Pancreas (tissue), 10 donors: ENCODE measurements around the gene CEP152. TPM values are rescaled to one million over a fixed set of nuclear protein-coding genes. Genes with fewer than 3 reads are reported as not detected.

ENCODE experiments used
- ATAC-seq, 4 donors: fragments of 200-7000 bp; cut with Tn5 transposase; one replicate each; pipeline versions ENCODE4 v1.8.0 to v1.9.1; 2020; ENCODE audit warnings: mild to moderate bottlenecking in 4 of 4, moderate library complexity in 4 of 4
- DNase-seq, 6 donors: peaks; one replicate each; pipeline ENCODE4 v3.0.0-alpha.2; 2020
- FAIRE-seq: peaks from 2 replicates; lab custom pipeline; 2012; peaks lifted over from hg19 to GRCh38; lab: Jason Lieb, UNC
- H3K27ac ChIP-seq, 4 donors: fragments of 200-600 bp; sonication (generic); 1 replicate in 3 of 4; 2 replicates in 1 of 4; pipeline versions ENCODE4 v1.5.0 to v1.8.0; 2020
- H3K27me3 ChIP-seq, 4 donors: fragments of 200-600 bp; one replicate each; pipeline ENCODE4 v1.8.0; 2021
- H3K36me3 ChIP-seq, 3 donors: fragments of 200-600 bp; sonication (generic) in 1 of 3; one replicate each; pipeline versions ENCODE4 v1.5.0 to v1.8.0; 2020 to 2021
- H3K4me1 ChIP-seq, 3 donors: fragments of 200-600 bp; one replicate each; pipeline ENCODE4 v1.8.0; 2021
- H3K4me3 ChIP-seq, 4 donors: fragments of 200-600 bp; sonication (generic) in 2 of 4; one replicate each; pipeline versions ENCODE4 v1.5.0 to v1.8.0; 2020 to 2021
- H3K9me3 ChIP-seq, 4 donors: fragments of 200-600 bp; one replicate each; pipeline ENCODE4 v1.8.0; 2021
- WGBS, 2 donors: extraction: QIAGEN DNeasy Blood & Tissue Kit; methylation state at CpG; one replicate each; pipeline ENCODE4 v1.1.7; 2013; 5-methylcytosine and 5-hydroxymethylcytosine counted together
- intact Hi-C, 3 donors: fragments of 100-400 bp; cut with DNase I; formaldehyde crosslinking; loops; one replicate each; pipeline versions ENCODE4 v1.11.1 to v1.14.2; 2022
- polyA plus RNA-seq, 2 donors: library from polyadenylated mRNA; stranded (reverse); fragments of 200-250 nt; gene quantifications; one replicate each; pipeline ENCODE4 v1.2.3, GENCODE V29; 2013
- total RNA-seq, 6 donors: library from RNA; stranded (reverse); fragmentation: NEBNext Ultra II Directional in 4 of 6; extraction: Animal tissue kit (Norgen Biotek cat#: 25700) in 4 of 6; gene quantifications; one replicate each; pipeline versions ENCODE4 v1.2.1 to v1.2.4, GENCODE V29; 2021 to 2023
- TF ChIP-seq, protein P1 (sequence below), 4 donors: fragments of 200-600 bp; sonication (generic) in 3 of 4; IDR thresholded peaks; one replicate each; pipeline versions ENCODE4 v1.5.0 to v1.8.0; 2021; ENCODE audit warnings: antibody characterized with exemption in 4 of 4
- donor health status: healthy with polysubstance abuse.
- donor health status: DM: no; HTN: no; CAD: no; lungs with moderate emphysema.
- donor health status: DM: no; HTN: no; CAD: no.
- donor health status: control.
- donor health status: control.
- donor health status: Bipolar disorder and iron deficiency.
- donor health status: DM: yes; HTN: yes; CAD: no.
- donor health status: DM: no; HTN: no; CAD: no.
- donor health status: DM: no; HTN: no; CAD: no.
- donor health status: DM: yes; HTN: yes; CAD: no.

Gene CEP152
- total and polyA plus RNA-seq, 8 donors: 1.3 to 8.0 (median 2.5) TPM

DNA sequence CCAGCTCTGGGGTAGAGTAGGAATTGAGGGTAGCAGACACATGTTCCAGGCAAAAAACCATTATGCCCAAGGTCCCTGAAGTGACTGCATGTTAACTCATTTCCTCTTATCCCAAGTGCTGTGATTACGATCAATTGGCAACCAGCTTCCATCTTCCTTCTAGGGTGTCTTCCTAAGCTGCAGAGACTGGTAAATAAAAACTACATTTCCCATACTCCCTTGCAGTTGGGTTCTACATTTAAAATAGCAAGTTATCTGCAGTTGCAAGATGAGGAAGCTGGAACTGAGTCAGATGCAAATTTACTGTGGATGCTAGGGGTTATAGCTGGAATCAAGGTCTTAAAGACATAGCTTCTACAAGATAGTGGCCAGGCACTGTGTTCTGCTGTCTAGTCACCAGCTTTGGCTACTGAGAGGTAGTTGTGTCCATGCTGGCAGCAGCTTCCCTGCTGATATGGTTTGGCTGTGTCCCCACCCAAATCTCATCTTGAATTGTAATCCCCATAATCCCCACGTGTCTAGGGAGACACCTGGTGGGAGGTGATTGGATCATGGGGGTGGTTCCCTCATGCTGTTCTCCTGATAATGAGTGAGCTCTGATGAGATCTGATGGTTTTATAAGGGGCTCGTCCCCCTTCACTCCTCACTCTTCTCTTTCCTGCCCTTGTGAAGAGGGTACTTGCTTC, 114.1 kb downstream of the CEP152 start:
- Histone ChIP-seq H3K27me3 (no peaks in the 10 kb centered on the region), H3K9me3 (no peaks in the 10 kb centered on the region), H3K4me3 (no peak overlapping the region), H3K36me3 (no peaks in the 10 kb centered on the region), H3K4me1 (no peaks in the 10 kb centered on the region), H3K27ac (no peak overlapping the region)
- TF ChIP-seq, protein P1, sequence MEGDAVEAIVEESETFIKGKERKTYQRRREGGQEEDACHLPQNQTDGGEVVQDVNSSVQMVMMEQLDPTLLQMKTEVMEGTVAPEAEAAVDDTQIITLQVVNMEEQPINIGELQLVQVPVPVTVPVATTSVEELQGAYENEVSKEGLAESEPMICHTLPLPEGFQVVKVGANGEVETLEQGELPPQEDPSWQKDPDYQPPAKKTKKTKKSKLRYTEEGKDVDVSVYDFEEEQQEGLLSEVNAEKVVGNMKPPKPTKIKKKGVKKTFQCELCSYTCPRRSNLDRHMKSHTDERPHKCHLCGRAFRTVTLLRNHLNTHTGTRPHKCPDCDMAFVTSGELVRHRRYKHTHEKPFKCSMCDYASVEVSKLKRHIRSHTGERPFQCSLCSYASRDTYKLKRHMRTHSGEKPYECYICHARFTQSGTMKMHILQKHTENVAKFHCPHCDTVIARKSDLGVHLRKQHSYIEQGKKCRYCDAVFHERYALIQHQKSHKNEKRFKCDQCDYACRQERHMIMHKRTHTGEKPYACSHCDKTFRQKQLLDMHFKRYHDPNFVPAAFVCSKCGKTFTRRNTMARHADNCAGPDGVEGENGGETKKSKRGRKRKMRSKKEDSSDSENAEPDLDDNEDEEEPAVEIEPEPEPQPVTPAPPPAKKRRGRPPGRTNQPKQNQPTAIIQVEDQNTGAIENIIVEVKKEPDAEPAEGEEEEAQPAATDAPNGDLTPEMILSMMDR (IDR thresholded peaks at IDR 0.05): no peak
- no peak for DNase-seq
- 39 to 43% methylated on average over 3 of the region's 3 CpGs for WGBS, 2 donors
- FAIRE-seq: no peak
- intact Hi-C loops: no loop called here
- no peak for ATAC-seq

GRCh38 chr15:48695827-48696573, 114.9 kb downstream of the CEP152 start:
- FAIRE-seq (no peak), ATAC-seq (no peak), DNase-seq (no peak)
- Histone ChIP-seq H3K36me3 (no peaks in the 10 kb centered on the region), H3K9me3 (no peaks in the 10 kb centered on the region), H3K4me3 (no peak overlapping the region), H3K27ac (no peak overlapping the region), H3K27me3 (no peaks in the 10 kb centered on the region), H3K4me1 (no peaks in the 10 kb centered on the region)
- WGBS, 2 donors: 65 to 69% methylated on average over 6 of the region's 6 CpGs
- TF ChIP-seq, protein P1 (IDR thresholded peaks at IDR 0.05): no peak
- intact Hi-C loops: no loop called here

GRCh38 chr15:48695088-48695826, 115.6 kb downstream of the CEP152 start:
- H3K4me1 ChIP-seq: no peaks in the 10 kb centered on the region
- H3K27ac ChIP-seq: no peak overlapping the region
- no peak for FAIRE-seq

DNA sequence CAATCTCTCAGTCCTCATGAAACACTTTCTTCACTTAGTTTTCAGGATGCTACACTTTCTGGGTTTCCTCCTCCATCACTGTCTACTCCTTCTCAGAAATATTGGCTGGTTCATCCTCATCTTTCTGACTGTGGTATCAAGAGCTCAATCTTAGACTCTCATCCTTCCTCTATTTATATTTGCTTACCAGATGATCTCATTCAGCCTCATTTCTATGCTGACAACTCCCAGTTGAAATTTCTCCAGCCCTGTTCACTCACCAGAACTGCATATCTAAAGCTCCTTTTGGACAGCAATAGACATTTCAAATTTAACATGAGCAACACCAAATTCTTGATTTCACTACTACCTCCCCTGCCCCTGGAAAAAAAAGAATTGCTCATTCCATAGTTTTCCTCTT, 117.4 kb downstream of the CEP152 start:
- H3K9me3 ChIP-seq: no peaks in the 10 kb centered on the region
- H3K4me3 ChIP-seq: no peak overlapping the region
- intact Hi-C loops: no loop called here
- H3K27me3 ChIP-seq: no peaks in the 10 kb centered on the region
- no peak for FAIRE-seq
- TF ChIP-seq, protein P1 (IDR thresholded peaks at IDR 0.05): no peak
- no peak for DNase-seq
- no peaks in the 10 kb centered on the region for H3K4me1 ChIP-seq
- no peaks in the 10 kb centered on the region for H3K36me3 ChIP-seq
- H3K27ac ChIP-seq: no peak overlapping the region
- ATAC-seq: no peak

More at GRCh38 chr15:48695088-48695826, 115.6 kb downstream of the CEP152 start:
- Histone ChIP-seq H3K27me3 (no peaks in the 10 kb centered on the region), H3K36me3 (no peaks in the 10 kb centered on the region), H3K9me3 (no peaks in the 10 kb centered on the region), H3K4me3 (no peak overlapping the region)
- ATAC-seq (no peak), DNase-seq (no peak)
- TF ChIP-seq, protein P1 (IDR thresholded peaks at IDR 0.05): no peak
- intact Hi-C loops: no loop called here
